Stimulated activated CD4-positive, alpha-beta T cell treated with anti-CD3 and anti-CD28 coated beads, TNF-alpha, amount 100 ng/mL, for 24 hours (primary cell): ENCODE measurements around the gene RYR2.

Experiments used
- DNase-seq, 3 experiments: peaks; one replicate each; pipeline ENCODE4 v3.0.0-alpha.2; 2020; ENCODE audit warnings: low read depth in 3 of 3

The RYR2 gene

DNA sequence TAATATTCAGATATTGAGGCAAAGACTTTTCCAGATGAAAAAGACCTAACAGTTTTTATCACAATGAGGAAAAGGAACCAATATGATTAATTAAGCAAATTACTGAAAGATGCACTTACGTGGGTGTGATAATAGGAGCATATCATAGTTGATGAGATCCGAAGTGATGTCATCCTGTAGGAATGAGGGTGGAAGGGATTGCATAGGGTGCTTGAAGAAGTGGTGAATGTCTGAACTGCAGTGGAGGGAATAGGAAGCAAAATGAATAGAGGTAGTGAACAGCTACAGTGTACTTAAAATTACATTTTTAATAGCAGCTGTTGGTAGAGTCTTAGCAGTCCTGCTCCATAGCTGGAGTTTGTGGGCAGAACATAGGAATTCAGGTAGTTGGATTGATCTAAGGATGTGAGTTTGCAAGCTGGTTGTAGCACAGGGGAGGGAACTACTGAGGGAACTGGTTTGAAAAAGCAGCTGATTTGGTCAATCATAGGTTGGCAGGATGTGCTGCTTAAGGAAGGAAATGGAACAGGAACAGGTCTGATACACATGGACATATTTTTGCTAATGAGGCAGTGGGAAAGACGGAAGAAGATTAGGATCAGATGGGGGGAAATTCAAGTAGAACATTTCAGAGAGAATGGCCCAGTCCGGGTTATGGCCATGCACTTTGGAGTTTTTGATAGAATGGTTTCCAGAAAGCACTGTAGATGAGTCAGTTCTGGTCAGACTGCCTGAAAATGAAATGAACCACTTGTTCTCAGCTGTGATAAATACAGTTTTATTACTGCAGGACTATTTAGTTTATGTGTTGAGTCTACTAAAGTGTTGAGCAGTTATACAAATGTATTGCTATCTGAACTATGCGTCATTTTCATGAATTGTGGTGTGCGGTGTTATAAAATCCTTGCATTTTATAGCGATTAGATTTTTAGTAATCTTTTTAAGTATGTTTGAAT lies 155.8 kb downstream of the RYR2 start:
- DNase-seq, result no peak

DNA sequence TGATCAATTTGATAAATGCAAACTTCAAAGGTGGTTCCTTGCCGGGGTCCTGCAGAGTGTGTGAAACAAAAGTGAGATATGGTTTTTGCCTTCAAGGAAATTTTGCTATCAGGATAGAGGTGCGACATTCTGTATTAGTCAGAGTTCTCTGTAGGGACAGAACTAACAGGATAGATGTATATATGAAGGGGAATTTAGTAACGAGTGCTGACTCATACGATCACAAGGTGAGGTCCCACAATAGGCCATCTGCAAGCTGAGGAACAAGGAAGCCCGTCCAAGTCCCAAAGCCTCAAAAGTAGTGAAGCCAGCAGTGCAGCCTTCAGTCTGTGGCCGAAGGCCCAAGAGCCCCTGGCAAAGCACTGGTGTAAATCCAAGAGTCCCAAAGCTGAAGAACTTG lies 157.0 kb downstream of the RYR2 start:
- no peak for DNase-seq

GRCh38 chr1:237201155-237201554 lies 159.2 kb downstream of the RYR2 start:
- DNase-seq, result no peak

GRCh38 chr1:237204841-237205240 lies 162.9 kb downstream of the RYR2 start:
- no peak for DNase-seq

- DNase-seq, result no peak
Observed at GRCh38 chr1:237205400-237206064, 163.5 kb downstream of the RYR2 start.

DNA sequence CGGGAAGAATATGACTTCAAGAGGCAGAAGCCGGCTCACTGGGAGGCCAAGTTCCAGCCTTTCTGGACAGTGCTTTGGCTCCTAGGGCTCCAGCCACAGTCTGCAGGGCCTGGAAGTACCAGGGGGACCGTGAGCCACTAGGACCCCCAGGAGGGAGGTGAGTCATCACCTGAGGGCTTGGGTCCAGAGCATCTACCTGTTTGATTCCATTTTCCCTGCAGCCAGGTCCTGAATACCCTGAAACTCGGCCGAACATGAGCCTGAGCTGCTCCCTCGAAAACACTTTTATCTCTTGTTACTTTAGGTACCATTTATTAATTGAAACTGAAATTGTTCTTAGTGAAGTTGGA lies 164.1 kb downstream of the RYR2 start:
- no peak for DNase-seq

GRCh38 chr1:237211031-237211430 lies 169.0 kb downstream of the RYR2 start:
- DNase-seq, result no peak

- DNase-seq, result no peak
Observed at GRCh38 chr1:237211540-237211939, 169.6 kb downstream of the RYR2 start.

DNA sequence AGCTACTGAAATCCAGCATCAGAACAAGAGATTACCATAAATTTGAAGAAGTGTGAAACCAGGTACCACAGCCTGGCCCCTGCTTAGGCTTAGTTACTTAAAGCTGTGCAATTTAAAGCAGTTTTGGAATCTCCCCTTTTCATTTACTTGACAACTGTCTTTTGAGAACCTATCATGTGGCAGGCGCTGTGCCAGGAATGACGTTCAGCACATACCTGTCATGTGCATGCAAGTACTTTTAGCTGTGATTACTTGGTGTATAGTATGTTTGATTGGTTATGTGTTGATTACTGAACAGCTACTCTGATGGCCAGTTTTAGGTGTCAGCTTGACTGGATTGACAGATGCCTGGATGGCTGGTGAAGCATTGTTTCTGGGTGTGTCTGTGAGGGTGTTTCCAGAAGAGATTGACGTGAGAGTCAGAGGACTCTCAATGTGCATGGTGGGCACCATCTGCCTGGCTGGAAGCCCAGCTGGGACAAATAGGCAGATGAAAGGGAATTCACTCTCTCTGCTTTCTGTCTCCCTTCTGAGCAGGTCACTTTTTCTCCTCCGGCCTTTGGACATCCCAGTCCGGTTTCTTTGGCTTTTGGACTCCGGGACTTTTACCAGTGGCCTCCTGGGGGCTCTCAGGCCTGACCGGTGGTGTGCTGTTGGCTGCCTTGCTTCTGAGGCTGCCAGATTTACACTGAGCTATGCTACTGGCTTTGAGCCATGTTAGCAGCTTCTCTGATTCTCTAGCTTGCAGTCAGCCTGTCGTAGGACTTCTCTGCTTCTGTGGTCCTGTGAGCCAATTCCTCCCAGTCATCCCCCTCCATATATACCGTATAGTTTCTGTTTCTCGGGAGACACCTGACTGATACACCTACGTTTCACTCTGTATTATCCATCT lies 178.0 kb downstream of the RYR2 start:
- DNase-seq, result no peak

- DNase-seq, result no peak
Observed at GRCh38 chr1:237223419-237223818, 181.4 kb downstream of the RYR2 start.

- DNase-seq, result no peak
Observed at GRCh38 chr1:237226177-237226944, 184.4 kb downstream of the RYR2 start.

DNA sequence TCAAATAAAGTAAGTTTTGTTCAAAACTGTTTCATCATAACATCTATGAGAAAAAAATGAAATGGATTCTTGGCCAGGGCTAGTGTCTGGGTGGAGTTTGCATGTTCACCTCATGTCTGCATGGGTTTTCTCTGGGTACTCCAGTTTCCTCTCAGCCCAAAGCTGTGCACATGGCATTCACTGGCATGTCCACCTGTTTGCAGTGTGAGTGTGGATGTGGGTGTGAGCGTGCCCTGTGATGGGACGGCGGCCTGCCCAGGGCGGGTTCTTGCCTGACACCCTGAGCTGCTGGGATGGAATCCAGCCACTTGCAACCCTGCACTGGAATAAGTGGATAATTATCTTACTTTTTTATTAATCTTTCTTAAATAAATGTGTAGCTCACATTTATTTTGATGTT lies 185.5 kb downstream of the RYR2 start:
- DNase-seq, result no peak

DNA sequence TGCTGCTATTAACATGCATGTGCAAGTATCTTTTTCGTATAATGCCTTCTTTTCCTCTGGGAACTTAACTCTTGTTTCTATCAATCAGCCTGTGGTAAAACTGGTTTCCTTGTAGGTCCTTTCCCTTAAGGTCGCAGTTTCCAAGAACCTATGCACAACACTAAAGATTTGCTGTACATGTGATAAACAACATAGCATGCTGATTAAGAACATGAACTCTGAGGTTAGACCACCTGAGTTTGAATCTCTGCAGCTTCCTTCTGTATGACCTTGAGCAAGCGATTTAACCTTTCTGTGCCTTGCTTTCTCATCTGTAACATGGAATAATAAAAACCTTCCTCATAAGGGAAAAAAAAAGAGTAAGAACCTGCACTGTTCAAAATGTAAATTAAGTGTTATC lies 186.4 kb downstream of the RYR2 start:
- DNase-seq, result no peak

DNA sequence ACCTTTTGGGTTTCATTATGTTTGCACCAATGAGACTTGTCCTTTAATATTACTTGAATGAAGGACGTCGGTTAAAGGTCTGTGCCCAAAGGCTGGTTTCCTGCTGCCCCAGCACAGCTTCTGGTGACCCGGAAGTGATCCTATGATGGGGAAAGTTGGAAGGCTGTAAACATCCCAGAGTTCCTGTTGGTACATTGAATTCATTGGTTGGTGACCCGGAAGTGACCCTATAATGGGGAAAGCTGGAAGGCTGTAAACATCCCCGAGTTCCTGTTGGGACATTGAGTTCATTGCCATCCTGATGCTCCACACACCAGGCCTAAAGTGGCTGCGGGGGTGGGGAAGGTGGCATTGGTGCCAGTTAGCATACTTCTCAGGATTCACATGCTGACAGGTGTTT lies 187.3 kb downstream of the RYR2 start:
- DNase-seq, result no peak

- DNase-seq, result no peak
Observed at GRCh38 chr1:237232501-237232900, 190.5 kb downstream of the RYR2 start.

DNA sequence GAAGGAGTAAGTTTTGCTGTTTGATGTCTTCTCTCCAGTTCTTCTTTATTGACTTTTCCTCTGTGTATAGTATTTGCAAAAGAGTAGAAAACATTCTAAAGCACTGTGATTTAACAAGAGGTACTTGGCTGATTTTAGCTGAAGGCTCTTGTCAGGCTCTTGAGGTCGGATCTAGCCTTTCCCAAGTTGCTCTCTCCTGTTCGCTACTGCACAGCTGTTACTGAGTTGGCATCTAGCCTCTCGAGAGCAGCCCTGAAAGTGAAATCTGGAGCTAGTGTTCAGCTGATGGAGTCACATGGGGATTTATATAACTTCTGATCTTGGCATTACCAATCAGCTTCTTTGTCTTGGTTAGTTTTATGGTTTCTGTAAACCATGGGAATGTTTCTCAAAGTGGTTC lies 193.1 kb downstream of the RYR2 start:
- no peak for DNase-seq

GRCh38 chr1:237237721-237238120 lies 195.7 kb downstream of the RYR2 start:
- no peak for DNase-seq

DNA sequence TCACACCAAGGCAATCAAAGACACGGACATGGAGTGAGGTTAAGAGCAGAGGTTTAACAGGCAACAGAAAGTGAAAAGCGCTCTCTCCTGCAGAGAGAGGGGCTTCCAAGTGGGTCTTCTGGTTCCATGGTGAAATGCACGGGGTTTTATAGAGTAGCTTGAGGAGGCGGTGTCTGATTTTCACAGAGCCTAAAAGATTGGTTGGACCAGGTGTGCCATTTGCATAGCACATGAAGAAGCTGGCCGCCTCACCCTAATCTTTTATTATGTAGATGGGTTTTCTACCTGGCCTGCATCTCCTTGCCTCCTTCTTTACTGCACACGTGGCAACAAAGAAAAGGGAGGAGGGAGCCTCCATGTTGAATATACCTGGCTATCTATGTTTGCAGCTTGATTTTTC lies 197.3 kb downstream of the RYR2 start:
- no peak for DNase-seq

DNA sequence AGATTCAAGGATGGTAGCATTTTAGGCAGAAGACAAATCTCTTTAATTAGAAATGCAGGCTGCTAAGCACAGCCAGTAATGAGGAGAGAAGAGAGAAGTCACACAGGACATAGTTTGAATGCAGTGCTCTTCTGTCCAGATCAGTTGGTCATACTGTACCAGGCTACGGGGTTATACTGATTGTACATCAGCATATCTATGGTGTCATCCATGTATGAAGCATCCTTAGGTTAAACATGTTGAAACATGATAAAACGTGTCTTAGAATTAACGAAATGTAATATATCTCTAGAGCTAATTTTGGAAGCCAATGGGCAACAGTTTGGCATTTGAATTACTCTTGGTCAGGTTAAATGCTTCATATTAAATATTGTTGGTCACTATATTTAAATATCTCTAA lies 199.1 kb downstream of the RYR2 start:
- no peak for DNase-seq

GRCh38 chr1:237244778-237245177 lies 202.8 kb downstream of the RYR2 start:
- no peak for DNase-seq

- no peak for DNase-seq
Observed at GRCh38 chr1:237247442-237247841, 205.5 kb downstream of the RYR2 start.

- DNase-seq, result no peak
Observed at GRCh38 chr1:237249120-237249519, 207.1 kb downstream of the RYR2 start.
